GM23338 (cell line): Measurements from ENCODE around the gene ITGB3. TPM values are rescaled to one million over a fixed set of nuclear protein-coding genes. Genes with fewer than 3 reads are reported as not detected.
A peak's percentile ranks its signal among the peaks of the same experiment; 100 is the strongest.

Experiments
- ATAC-seq: fragments of 200-7000 bp; cut with Tn5 transposase; 3 replicates; pipeline ENCODE4 v1.9.1; 2020
- DNase-seq: peaks from one replicate; pipeline ENCODE4 v3.0.0-alpha.2; 2015; ENCODE audit warnings: low spot score
- H2AFZ ChIP-seq: fragments of 200-600 bp; sonication (generic); 2 replicates; pipeline ENCODE4 v1.8.0; 2016; ENCODE audit warnings: antibody characterized with exemption, mild to moderate bottlenecking, moderate library complexity
- H3F3A ChIP-seq: fragments of 200-600 bp; sonication (generic); replicated peaks from 2 replicates; pipeline ENCODE4 v1.8.0; 2017; ENCODE audit warnings: antibody characterized with exemption, mixed run types, low read depth
- H3K27ac ChIP-seq: fragments of 200-600 bp; sonication (generic); 2 replicates; pipeline ENCODE4 v1.6.1; 2016; ENCODE audit warnings: low read depth
- H3K27me3 ChIP-seq: fragments of 200-600 bp; sonication (generic); 2 replicates; pipeline ENCODE4 v1.8.0; 2016; ENCODE audit warnings: mild to moderate bottlenecking, mixed run types, moderate library complexity; ENCODE audit not compliant: insufficient read depth
- H3K36me3 ChIP-seq: fragments of 200-600 bp; sonication (generic); 2 replicates; pipeline ENCODE4 v1.8.0; 2016; ENCODE audit warnings: mild to moderate bottlenecking; ENCODE audit not compliant: insufficient read depth
- H3K4me1 ChIP-seq: fragments of 200-600 bp; sonication (generic); 2 replicates; pipeline ENCODE4 v1.8.0; 2016; ENCODE audit warnings: mild to moderate bottlenecking, moderate library complexity; ENCODE audit not compliant: insufficient read depth
- H3K4me2 ChIP-seq: fragments of 200-600 bp; sonication (generic); 2 replicates; pipeline ENCODE4 v1.7.1; 2017; ENCODE audit warnings: mixed run types
- H3K4me3 ChIP-seq: fragments of 200-600 bp; sonication (generic); 2 replicates; pipeline ENCODE4 v1.6.1; 2016; ENCODE audit warnings: mixed run types
- H3K79me2 ChIP-seq: fragments of 200-600 bp; sonication (generic); replicated peaks from 2 replicates; pipeline ENCODE4 v1.8.0; 2017; ENCODE audit warnings: mild to moderate bottlenecking; ENCODE audit not compliant: insufficient read depth
- H3K9me2 ChIP-seq: fragments of 200-600 bp; sonication (generic); 2 replicates; pipeline ENCODE4 v1.8.0; 2017; ENCODE audit not compliant: insufficient read depth
- H4K20me1 ChIP-seq: fragments of 200-600 bp; sonication (generic); replicated peaks from 2 replicates; pipeline ENCODE4 v1.8.0; 2017; ENCODE audit warnings: mild to moderate bottlenecking; ENCODE audit not compliant: insufficient read depth
- H3K27ac Mint-ChIP-seq: 2 replicates; pipeline ENCODE4 v1.8.0; 2020; ENCODE audit warnings: inconsistent platforms, mild to moderate bottlenecking, moderate library complexity, mixed read lengths
- H3K27me3 Mint-ChIP-seq: 3 replicates; pipeline ENCODE4 v1.8.0; 2022; ENCODE audit warnings: low read depth, mild to moderate bottlenecking, moderate library complexity, mixed read lengths, inconsistent platforms; ENCODE audit not compliant: insufficient read depth, poor library complexity
- H3K36me3 Mint-ChIP-seq: 3 replicates; pipeline ENCODE4 v1.8.0; 2021; ENCODE audit warnings: low read depth, mild to moderate bottlenecking, inconsistent platforms, moderate library complexity, mixed read lengths
- H3K4me1 Mint-ChIP-seq: 3 replicates; pipeline ENCODE4 v1.8.0; 2020; ENCODE audit warnings: mild to moderate bottlenecking, inconsistent platforms, mixed read lengths
- H3K4me3 Mint-ChIP-seq: 3 replicates; pipeline ENCODE4 v1.8.0; 2021; ENCODE audit warnings: moderate library complexity, mild to moderate bottlenecking, inconsistent platforms, mixed read lengths
- H3K9me3 Mint-ChIP-seq: 3 replicates; pipeline ENCODE4 v1.8.0; 2020; ENCODE audit warnings: moderate library complexity, mild to moderate bottlenecking, inconsistent platforms, mixed read lengths
- EZH2 ChIP-seq: fragments of 200-600 bp; sonication (generic); IDR thresholded peaks from one replicate; pipeline ENCODE4 v1.8.0; 2017; ENCODE audit warnings: antibody characterized with exemption, mild to moderate bottlenecking, low read depth; ENCODE audit not compliant: unreplicated experiment
- EZH2phosphoT487 ChIP-seq: fragments of 200-600 bp; sonication (generic); IDR thresholded peaks from one replicate; pipeline ENCODE4 v1.8.1; 2018; ENCODE audit warnings: antibody characterized with exemption; ENCODE audit not compliant: unreplicated experiment
- JUNB ChIP-seq: IDR thresholded peaks from one replicate; pipeline ENCODE4 v1.6.1; 2016; ENCODE audit warnings: antibody characterized with exemption; ENCODE audit not compliant: unreplicated experiment
- POLR2AphosphoS5 ChIP-seq: IDR thresholded peaks from 2 replicates; pipeline ENCODE4 v1.6.1; 2016; ENCODE audit warnings: antibody characterized with exemption, low read depth
- ZNF114 ChIP-seq: fragments of 250-450 bp; sonication (Bioruptor Pico); IDR thresholded peaks from 2 replicates; pipeline ENCODE4 v1.5.0; 2020; ENCODE audit warnings: mild to moderate bottlenecking, moderate library complexity
- polyA plus RNA-seq: library from polyadenylated mRNA; unstranded; fragments of >200 nt; fragmentation: Nextera tagmentation; extraction: Ambion mirVana; gene quantifications from 2 replicates; pipeline ENCODE4 v1.2.1, GENCODE V29; 2016
- total RNA-seq: library from RNA; depleted of rRNA; stranded (reverse); fragments of >200 nt; shearing (Covaris generic); gene quantifications from 2 replicates; pipeline ENCODE4 v1.2.3, GENCODE V29; 2014
- TF ChIP-seq, protein P1 (sequence below): fragments of 250-450 bp; sonication (Bioruptor Pico); IDR thresholded peaks from 2 replicates; pipeline ENCODE4 v1.5.0; 2020; ENCODE audit warnings: mild to moderate bottlenecking, moderate library complexity
- TF ChIP-seq, protein P2 (sequence below), 2 experiments: fragments of 200-600 bp in 1 of 2; sonication (generic) in 1 of 2; conservative IDR thresholded peaks; 2 replicates each; pipeline versions ENCODE4 v1.5.1 to v1.6.1; 2016 to 2017; ENCODE audit warnings: antibody characterized with exemption in 2 of 2, low read depth in 2 of 2, mild to moderate bottlenecking in 2 of 2, moderate library complexity in 1 of 2
- TF ChIP-seq, protein P3 (sequence below): IDR thresholded peaks from one replicate; pipeline ENCODE4 v1.6.1; 2018; ENCODE audit warnings: antibody characterized with exemption; ENCODE audit not compliant: unreplicated experiment

Gene ITGB3
- total and polyA plus RNA-seq, 2 experiments from 2014 or later = 0.52 TPM; not detected in 1

DNA sequence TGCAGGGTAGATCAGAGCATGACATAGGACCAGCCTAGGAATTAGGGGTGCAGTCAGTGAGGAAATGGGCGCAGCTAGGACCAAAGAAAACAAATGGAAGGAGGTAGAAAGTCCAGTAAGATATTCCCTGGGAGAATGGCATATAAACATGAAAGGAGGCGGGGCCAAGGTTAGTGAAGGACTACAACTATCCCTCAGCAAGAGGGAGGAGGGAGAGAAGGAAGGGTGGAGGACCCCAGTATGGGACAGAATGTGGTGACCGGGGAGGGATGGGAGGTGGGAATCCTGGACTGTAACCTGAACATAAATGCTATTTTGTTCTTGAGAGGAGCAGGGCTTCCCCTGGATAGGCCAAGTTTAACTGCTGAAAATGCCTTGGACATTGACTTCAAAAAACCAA, 22.8 kb downstream of the ITGB3 start:
- Mint-ChIP-seq H3K4me3 (peak overlapping the region; percentile 19; the same call in 2 of the 3 replicates), H3K4me1 (peaks cover 41% of the 10 kb centered on the region), H3K9me3 (no peaks in the 10 kb centered on the region), H3K27ac (peak overlapping the region; percentile 95), H3K27me3 (peaks cover 20% of the 10 kb centered on the region), H3K36me3 (no peaks in the 10 kb centered on the region)
- TF ChIP-seq ZNF114 (CRISPR knock-in tag) (no peak), JUNB (no peak), EZH2 (no peak), EZH2phosphoT487 (no peak), POLR2AphosphoS5 (no peak)
- TF ChIP-seq, protein P1, sequence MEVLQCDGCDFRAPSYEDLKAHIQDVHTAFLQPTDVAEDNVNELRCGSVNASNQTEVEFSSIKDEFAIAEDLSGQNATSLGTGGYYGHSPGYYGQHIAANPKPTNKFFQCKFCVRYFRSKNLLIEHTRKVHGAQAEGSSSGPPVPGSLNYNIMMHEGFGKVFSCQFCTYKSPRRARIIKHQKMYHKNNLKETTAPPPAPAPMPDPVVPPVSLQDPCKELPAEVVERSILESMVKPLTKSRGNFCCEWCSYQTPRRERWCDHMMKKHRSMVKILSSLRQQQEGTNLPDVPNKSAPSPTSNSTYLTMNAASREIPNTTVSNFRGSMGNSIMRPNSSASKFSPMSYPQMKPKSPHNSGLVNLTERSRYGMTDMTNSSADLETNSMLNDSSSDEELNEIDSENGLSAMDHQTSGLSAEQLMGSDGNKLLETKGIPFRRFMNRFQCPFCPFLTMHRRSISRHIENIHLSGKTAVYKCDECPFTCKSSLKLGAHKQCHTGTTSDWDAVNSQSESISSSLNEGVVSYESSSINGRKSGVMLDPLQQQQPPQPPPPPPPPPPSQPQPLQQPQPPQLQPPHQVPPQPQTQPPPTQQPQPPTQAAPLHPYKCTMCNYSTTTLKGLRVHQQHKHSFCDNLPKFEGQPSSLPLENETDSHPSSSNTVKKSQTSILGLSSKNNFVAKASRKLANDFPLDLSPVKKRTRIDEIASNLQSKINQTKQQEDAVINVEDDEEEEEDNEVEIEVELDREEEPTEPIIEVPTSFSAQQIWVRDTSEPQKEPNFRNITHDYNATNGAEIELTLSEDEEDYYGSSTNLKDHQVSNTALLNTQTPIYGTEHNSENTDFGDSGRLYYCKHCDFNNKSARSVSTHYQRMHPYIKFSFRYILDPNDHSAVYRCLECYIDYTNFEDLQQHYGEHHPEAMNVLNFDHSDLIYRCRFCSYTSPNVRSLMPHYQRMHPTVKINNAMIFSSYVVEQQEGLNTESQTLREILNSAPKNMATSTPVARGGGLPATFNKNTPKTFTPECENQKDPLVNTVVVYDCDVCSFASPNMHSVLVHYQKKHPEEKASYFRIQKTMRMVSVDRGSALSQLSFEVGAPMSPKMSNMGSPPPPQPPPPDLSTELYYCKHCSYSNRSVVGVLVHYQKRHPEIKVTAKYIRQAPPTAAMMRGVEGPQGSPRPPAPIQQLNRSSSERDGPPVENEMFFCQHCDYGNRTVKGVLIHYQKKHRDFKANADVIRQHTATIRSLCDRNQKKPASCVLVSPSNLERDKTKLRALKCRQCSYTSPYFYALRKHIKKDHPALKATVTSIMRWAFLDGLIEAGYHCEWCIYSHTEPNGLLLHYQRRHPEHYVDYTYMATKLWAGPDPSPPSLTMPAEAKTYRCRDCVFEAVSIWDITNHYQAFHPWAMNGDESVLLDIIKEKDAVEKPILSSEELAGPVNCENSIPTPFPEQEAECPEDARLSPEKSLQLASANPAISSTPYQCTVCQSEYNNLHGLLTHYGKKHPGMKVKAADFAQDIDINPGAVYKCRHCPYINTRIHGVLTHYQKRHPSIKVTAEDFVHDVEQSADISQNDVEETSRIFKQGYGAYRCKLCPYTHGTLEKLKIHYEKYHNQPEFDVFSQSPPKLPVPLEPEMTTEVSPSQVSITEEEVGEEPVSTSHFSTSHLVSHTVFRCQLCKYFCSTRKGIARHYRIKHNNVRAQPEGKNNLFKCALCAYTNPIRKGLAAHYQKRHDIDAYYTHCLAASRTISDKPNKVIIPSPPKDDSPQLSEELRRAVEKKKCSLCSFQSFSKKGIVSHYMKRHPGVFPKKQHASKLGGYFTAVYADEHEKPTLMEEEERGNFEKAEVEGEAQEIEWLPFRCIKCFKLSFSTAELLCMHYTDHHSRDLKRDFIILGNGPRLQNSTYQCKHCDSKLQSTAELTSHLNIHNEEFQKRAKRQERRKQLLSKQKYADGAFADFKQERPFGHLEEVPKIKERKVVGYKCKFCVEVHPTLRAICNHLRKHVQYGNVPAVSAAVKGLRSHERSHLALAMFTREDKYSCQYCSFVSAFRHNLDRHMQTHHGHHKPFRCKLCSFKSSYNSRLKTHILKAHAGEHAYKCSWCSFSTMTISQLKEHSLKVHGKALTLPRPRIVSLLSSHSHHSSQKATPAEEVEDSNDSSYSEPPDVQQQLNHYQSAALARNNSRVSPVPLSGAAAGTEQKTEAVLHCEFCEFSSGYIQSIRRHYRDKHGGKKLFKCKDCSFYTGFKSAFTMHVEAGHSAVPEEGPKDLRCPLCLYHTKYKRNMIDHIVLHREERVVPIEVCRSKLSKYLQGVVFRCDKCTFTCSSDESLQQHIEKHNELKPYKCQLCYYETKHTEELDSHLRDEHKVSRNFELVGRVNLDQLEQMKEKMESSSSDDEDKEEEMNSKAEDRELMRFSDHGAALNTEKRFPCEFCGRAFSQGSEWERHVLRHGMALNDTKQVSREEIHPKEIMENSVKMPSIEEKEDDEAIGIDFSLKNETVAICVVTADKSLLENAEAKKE (CRISPR knock-in tag) = no peak
- TF ChIP-seq, protein P2, sequence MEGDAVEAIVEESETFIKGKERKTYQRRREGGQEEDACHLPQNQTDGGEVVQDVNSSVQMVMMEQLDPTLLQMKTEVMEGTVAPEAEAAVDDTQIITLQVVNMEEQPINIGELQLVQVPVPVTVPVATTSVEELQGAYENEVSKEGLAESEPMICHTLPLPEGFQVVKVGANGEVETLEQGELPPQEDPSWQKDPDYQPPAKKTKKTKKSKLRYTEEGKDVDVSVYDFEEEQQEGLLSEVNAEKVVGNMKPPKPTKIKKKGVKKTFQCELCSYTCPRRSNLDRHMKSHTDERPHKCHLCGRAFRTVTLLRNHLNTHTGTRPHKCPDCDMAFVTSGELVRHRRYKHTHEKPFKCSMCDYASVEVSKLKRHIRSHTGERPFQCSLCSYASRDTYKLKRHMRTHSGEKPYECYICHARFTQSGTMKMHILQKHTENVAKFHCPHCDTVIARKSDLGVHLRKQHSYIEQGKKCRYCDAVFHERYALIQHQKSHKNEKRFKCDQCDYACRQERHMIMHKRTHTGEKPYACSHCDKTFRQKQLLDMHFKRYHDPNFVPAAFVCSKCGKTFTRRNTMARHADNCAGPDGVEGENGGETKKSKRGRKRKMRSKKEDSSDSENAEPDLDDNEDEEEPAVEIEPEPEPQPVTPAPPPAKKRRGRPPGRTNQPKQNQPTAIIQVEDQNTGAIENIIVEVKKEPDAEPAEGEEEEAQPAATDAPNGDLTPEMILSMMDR (conservative IDR thresholded peaks at IDR 0.05; ENCODE audit: low read depth in 2 of 2) = no peak
- TF ChIP-seq, protein P3, sequence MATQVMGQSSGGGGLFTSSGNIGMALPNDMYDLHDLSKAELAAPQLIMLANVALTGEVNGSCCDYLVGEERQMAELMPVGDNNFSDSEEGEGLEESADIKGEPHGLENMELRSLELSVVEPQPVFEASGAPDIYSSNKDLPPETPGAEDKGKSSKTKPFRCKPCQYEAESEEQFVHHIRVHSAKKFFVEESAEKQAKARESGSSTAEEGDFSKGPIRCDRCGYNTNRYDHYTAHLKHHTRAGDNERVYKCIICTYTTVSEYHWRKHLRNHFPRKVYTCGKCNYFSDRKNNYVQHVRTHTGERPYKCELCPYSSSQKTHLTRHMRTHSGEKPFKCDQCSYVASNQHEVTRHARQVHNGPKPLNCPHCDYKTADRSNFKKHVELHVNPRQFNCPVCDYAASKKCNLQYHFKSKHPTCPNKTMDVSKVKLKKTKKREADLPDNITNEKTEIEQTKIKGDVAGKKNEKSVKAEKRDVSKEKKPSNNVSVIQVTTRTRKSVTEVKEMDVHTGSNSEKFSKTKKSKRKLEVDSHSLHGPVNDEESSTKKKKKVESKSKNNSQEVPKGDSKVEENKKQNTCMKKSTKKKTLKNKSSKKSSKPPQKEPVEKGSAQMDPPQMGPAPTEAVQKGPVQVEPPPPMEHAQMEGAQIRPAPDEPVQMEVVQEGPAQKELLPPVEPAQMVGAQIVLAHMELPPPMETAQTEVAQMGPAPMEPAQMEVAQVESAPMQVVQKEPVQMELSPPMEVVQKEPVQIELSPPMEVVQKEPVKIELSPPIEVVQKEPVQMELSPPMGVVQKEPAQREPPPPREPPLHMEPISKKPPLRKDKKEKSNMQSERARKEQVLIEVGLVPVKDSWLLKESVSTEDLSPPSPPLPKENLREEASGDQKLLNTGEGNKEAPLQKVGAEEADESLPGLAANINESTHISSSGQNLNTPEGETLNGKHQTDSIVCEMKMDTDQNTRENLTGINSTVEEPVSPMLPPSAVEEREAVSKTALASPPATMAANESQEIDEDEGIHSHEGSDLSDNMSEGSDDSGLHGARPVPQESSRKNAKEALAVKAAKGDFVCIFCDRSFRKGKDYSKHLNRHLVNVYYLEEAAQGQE = no peak
- no peaks in the 10 kb centered on the region for H4K20me1 ChIP-seq
- no peaks in the 10 kb centered on the region for H3F3A ChIP-seq
- peaks cover 29% of the 10 kb centered on the region for H3K4me1 ChIP-seq
- H3K27ac ChIP-seq = peak overlapping the region; percentile 91; the same call in 1 of the 2 replicates
- ATAC-seq = peak; percentile 5; the same call in 1 of the 3 replicates
- H3K9me2 ChIP-seq = no peaks in the 10 kb centered on the region; the same call in 1 of the 2 replicates
- H3K27me3 ChIP-seq = no peaks in the 10 kb centered on the region
- no peak for DNase-seq
- peak overlapping the region; percentile 96 for H2AFZ ChIP-seq
- H3K4me2 ChIP-seq = peak overlapping the region; percentile 61
- H3K4me3 ChIP-seq = peak overlapping the region; percentile 34; the same call in 1 of the 2 replicates
- no peaks in the 10 kb centered on the region for H3K79me2 ChIP-seq
- no peaks in the 10 kb centered on the region for H3K36me3 ChIP-seq
